ENCODE results near the gene GYS1. TPM values are rescaled to one million over a fixed set of nuclear protein-coding genes. Genes with fewer than 3 reads are reported as not detected.
"Not testable (repeated sequence)": the region's sequence is repeated elsewhere in the genome, so short reads cannot be mapped to it uniquely, and the experiment has no call there.

Gene GYS1
- total and polyA plus RNA-seq, 7 experiments from 2014 or later, result 22.6 to 82.3 (median 40.3) TPM

DNA sequence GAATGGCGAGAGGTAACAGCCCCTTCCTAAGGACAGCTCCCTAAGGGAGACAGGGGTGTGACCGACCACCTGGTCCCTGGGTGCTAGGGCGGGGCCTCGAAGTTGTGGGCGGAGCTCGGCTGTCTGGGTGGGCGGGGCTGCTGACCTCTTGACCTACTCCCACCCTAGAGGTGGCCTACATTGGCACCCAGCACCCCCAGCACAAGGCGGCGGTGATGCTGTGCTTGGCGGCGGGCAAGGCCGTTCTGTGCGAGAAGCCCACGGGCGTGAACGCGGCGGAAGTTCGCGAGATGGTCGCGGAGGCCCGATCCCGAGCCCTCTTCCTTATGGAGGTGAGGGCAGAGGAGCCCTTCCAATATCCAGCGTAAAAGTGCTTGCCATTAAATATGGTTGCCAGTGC, 57.2 kb downstream of the GYS1 start:
- ChIA-PET POLR2A (no interaction called here), CTCF (interaction anchor here (0.6 to 0.7 kb wide), 2 partner anchors 108 to 618 kb away, joined by 3 to 4 read pairs; no protein-coding TSS in a partner anchor)
- H3K9me3 ChIP-seq (ENCODE audit: control insufficient read depth in 2 of 3, low read length in 3 of 3), result no peaks in the 10 kb centered on the region
- no peak overlapping the region for H3K4me3 ChIP-seq (ENCODE audit: low read length)
- no peaks in the 10 kb centered on the region for H3K36me3 ChIP-seq (ENCODE audit: control insufficient read depth in 2 of 3, insufficient read depth in 3 of 3, low read length in 3 of 3)
- H3K27me3 ChIP-seq (ENCODE audit: control insufficient read depth in 2 of 2, insufficient read depth in 2 of 2, low read length in 2 of 2), result no peaks in the 10 kb centered on the region
- Mint-ChIP-seq H3K4me1 (peaks cover 7 to 17% (median 14%) of the 10 kb centered on the region in 7 donors), H3K4me3 (no peak overlapping the region), H3K36me3 (peaks cover 0 to 27% (median 20%) of the 10 kb centered on the region in 5 donors), H3K27me3 (peaks cover 0 to 16% (median 0%) of the 10 kb centered on the region in 5 donors), H3K9me3 (peaks cover 0 to under 1% (median 0%) of the 10 kb centered on the region in 11 donors), H3K27ac (no peak overlapping the region)
- DNase-seq (no peak), ATAC-seq (no peak)
- peaks cover 6 to 7% of the 10 kb centered on the region in 2 donors for H3K4me1 ChIP-seq (ENCODE audit: control insufficient read depth in 2 of 2, insufficient read depth in 2 of 2, low read length in 2 of 2)
- intact Hi-C loops (cut with micrococcal nuclease), result no loop called here
- H3K27ac ChIP-seq (ENCODE audit: low read depth, low read length), result no peak overlapping the region

DNA sequence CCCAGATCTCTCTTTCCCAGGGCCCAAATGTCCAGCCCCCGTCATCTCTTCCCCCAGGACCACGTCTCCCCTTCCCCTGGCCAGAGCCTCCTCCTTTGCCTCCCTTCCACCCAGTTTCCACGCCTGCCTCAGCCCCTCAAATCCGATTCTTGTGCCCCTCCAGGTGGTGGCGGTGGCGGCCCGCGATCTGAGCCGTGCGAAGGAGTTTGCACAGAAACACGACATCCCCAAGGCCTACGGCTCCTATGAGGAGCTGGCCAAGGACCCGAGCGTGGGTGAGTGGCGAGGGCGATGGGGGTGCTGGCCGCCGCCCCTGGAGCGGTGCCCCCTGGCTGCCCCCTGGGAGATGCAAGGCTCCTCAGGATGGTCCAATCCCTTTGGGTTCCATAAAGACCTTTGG, 58.3 kb downstream of the GYS1 start:
- peak overlapping the region in 3 of 10 donors; percentile 63 to 83 (median 78) for H3K4me3 Mint-ChIP-seq
- Histone ChIP-seq H3K27ac (ENCODE audit: low read depth, low read length) (no peak overlapping the region), H3K4me3 (ENCODE audit: low read length) (no peak overlapping the region), H3K4me1 (ENCODE audit: control insufficient read depth in 2 of 2, insufficient read depth in 2 of 2, low read length in 2 of 2) (peaks cover 6 to 7% of the 10 kb centered on the region in 2 donors), H3K9me3 (ENCODE audit: control insufficient read depth in 2 of 3, low read length in 3 of 3) (no peaks in the 10 kb centered on the region), H3K27me3 (ENCODE audit: control insufficient read depth in 2 of 2, insufficient read depth in 2 of 2, low read length in 2 of 2) (no peaks in the 10 kb centered on the region), H3K36me3 (ENCODE audit: control insufficient read depth in 2 of 3, insufficient read depth in 3 of 3, low read length in 3 of 3) (no peaks in the 10 kb centered on the region)
- intact Hi-C loops (cut with micrococcal nuclease), result loop anchor here in 1 of 2 donors (5.0 kb wide), 1 partner anchor 63 kb away; the partner anchor contains the start of gene PPP1R15A
- DNase-seq, result no peak
- peaks cover 7 to 17% (median 14%) of the 10 kb centered on the region in 7 donors for H3K4me1 Mint-ChIP-seq
- ATAC-seq, result no peak
- H3K9me3 Mint-ChIP-seq, result no peaks in the 10 kb centered on the region
- peak overlapping the region in 1 of 9 donors; percentile 77 for H3K27ac Mint-ChIP-seq
- peaks cover 0 to 19% (median 14%) of the 10 kb centered on the region in 5 donors for H3K36me3 Mint-ChIP-seq
- ChIA-PET POLR2A (no interaction called here), CTCF (interaction anchor here (0.6 kb wide), 1 partner anchor 9 kb away, joined by 5 read pairs; no protein-coding TSS in a partner anchor)
- H3K27me3 Mint-ChIP-seq, result peaks cover 0 to 16% (median 0%) of the 10 kb centered on the region in 5 donors

DNA sequence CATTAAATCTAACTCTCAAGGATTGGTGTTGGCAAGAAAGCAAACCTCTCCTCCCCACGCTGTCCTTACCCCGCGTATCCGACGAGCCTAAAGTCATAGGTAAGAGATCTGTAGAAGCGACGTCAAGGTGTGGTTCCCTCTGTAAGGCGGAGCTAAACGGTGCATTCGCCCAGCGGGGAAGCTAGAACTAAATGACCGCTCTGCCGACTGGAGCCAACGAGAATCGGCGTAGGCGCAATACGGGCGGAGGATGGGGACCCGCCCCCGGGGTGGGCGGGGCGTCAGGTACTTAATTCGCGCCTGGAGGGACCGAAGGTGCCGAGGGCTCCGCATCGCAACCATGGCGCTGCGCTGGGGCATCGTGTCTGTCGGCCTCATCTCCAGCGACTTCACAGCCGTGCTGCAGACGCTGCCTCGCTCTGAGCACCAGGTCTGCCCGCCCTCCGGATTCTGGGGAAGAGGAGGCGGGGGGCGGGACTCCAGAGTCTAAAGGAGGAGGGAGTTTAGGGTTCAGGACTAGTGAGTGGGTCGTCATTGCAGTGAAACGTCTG, 59.7 kb downstream of the GYS1 start, which contains the start of gene DHDH:
DHDH (plus strand) TSS at position 318 of the 551 bp plus-strand sequence; CDS start at position 341, 23 bp downstream.
- peak within 1 kb of the TSS; percentile 57 for H3K27ac ChIP-seq (ENCODE audit: low read depth, low read length)
- peaks cover 0 to 8% (median 3%) of the 10 kb centered on the region in 5 donors for H3K36me3 Mint-ChIP-seq
- H3K4me1 Mint-ChIP-seq, result peaks cover 7 to 17% (median 14%) of the 10 kb centered on the region in 7 donors
- intact Hi-C loops (cut with micrococcal nuclease), result loop anchor here (1.0 to 5.0 kb wide), 8 partner anchors 21 to 61 kb away; partner anchors contain the start of genes BAX (in 2 of the 2), PPP1R15A (in 2 of the 2), FTL (in 1 of the 2) and NUCB1 (in 1 of the 2)
- peaks cover 0 to 16% (median 0%) of the 10 kb centered on the region in 5 donors for H3K27me3 Mint-ChIP-seq
- peak within 1 kb of the TSS; percentile 50 for H3K4me3 ChIP-seq (ENCODE audit: low read length)
- peak within 1 kb of the TSS; percentile 66 to 94 (median 91) for H3K27ac Mint-ChIP-seq
- H3K4me1 ChIP-seq (ENCODE audit: control insufficient read depth in 2 of 2, insufficient read depth in 2 of 2, low read length in 2 of 2), result peaks cover 6 to 7% of the 10 kb centered on the region in 2 donors
- no peaks in the 10 kb centered on the region for H3K36me3 ChIP-seq (ENCODE audit: control insufficient read depth in 2 of 3, insufficient read depth in 3 of 3, low read length in 3 of 3)
- H3K9me3 ChIP-seq (ENCODE audit: control insufficient read depth in 2 of 3, low read length in 3 of 3), result no peaks in the 10 kb centered on the region
- DNase-seq (peak; percentile 75 to 90 (median 87)), ATAC-seq (peak; percentile 98)
- H3K9me3 Mint-ChIP-seq, result no peaks in the 10 kb centered on the region
- CTCF ChIA-PET, result interaction anchor here (1.0 to 1.7 kb wide), 2 partner anchors 37 to 60 kb away, joined by 3 to 10 read pairs; partner anchors contain the start of genes GYS1 and RUVBL2
- no peaks in the 10 kb centered on the region for H3K27me3 ChIP-seq (ENCODE audit: control insufficient read depth in 2 of 2, insufficient read depth in 2 of 2, low read length in 2 of 2)
- peak within 1 kb of the TSS; percentile 78 to 91 (median 86) for H3K4me3 Mint-ChIP-seq
- POLR2A ChIA-PET, result interaction anchor here (0.6 to 1.8 kb wide), 10 partner anchors 19 to 730 kb away, joined by 3 to 8 read pairs (median 4); partner anchors contain the start of genes BAX, FTL and NUCB1

DNA sequence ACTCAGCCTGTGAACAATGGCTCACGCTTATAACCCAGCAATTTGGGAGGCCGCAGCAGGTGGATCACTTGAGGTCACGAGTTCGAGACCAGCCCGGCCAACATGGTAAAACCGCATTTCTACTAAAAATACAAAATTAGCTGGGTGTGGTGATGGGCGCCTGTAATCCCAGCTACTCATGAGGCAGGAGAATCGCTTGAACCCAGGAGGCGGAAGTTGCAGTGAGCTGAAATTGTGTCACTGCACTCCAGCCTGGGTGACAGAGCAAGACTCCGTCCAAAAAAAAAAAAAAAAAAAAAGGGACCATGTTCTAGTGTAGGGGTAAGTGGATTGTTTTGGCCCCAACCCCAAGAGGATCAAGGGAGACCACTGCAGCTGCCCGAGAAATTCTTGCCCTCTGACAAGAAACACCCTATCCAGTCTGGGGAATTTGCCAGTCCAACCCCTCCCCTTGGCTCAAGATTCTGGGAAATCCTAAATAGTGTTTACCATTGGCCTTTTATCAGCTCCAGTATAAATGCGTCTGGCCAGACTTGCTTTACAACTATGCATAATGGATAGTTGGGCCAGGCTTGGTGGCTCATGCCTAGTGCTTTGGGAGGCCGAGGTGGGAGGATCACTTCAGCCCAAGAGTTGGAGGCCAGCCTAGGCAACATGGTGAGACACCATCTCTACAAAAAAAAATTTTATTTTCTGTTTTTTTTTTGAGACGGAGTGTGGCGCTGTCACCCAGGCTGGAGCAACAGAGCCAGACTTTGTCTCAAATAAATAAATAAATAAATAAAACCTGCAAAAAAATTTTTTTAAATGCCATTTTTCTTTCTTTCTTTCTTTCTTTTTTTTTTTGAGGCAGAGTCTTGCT, 64.7 kb downstream of the GYS1 start:
- H3K27me3 Mint-ChIP-seq, result peaks cover 0 to 12% (median 0%) of the 10 kb centered on the region in 5 donors
- H3K4me3 ChIP-seq (ENCODE audit: low read length), result no peak overlapping the region
- ChIA-PET CTCF (interaction anchor here (1.0 kb wide), 1 partner anchor 42 kb away, joined by 3 read pairs; no protein-coding TSS in a partner anchor), POLR2A (interaction anchor here (0.6 kb wide), 1 partner anchor 156 kb away, joined by 4 read pairs; no protein-coding TSS in a partner anchor)
- H3K4me3 Mint-ChIP-seq, result no peak overlapping the region
- H3K36me3 ChIP-seq (ENCODE audit: control insufficient read depth in 2 of 3, insufficient read depth in 3 of 3, low read length in 3 of 3), result no peaks in the 10 kb centered on the region
- H3K27ac Mint-ChIP-seq, result no peak overlapping the region
- H3K27ac ChIP-seq (ENCODE audit: low read depth, low read length), result no peak overlapping the region
- intact Hi-C loops (cut with micrococcal nuclease), result no loop called here
- H3K9me3 Mint-ChIP-seq, result no peaks in the 10 kb centered on the region
- H3K36me3 Mint-ChIP-seq, result peaks cover 0 to 2% (median 0%) of the 10 kb centered on the region in 5 donors
- DNase-seq (no peak), ATAC-seq (no peak)
- H3K4me1 ChIP-seq (ENCODE audit: control insufficient read depth in 2 of 2, insufficient read depth in 2 of 2, low read length in 2 of 2), result peaks cover 6 to 7% of the 10 kb centered on the region in 2 donors
- no peaks in the 10 kb centered on the region for H3K9me3 ChIP-seq (ENCODE audit: control insufficient read depth in 2 of 3, low read length in 3 of 3)
- H3K4me1 Mint-ChIP-seq, result peaks cover 5 to 17% (median 9%) of the 10 kb centered on the region in 7 donors
- no peaks in the 10 kb centered on the region for H3K27me3 ChIP-seq (ENCODE audit: control insufficient read depth in 2 of 2, insufficient read depth in 2 of 2, low read length in 2 of 2)

DNA sequence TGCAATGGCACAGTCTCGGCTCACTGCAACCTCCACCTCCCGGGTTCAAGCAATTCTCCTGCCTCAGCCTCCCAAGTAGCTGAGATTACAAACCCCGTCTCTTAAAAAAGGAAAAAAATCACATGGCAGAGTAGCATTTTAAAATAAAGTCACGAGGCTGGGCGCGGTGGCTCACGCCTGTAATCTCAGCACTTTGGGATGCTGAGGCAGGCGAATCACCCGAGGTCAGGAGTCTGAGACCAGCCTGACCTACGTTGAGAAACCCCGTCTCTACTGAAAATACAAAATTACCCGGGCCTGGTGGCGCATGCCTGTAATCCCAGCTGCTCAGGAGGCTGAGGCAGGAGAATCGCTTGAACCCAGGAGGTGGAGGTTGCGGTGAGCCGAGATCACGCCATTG, 65.4 kb downstream of the GYS1 start:
- H3K4me1 ChIP-seq (ENCODE audit: control insufficient read depth in 2 of 2, insufficient read depth in 2 of 2, low read length in 2 of 2); H3K9me3 Mint-ChIP-seq; H3K27ac Mint-ChIP-seq; intact Hi-C loops (cut with micrococcal nuclease); H3K9me3 ChIP-seq (ENCODE audit: control insufficient read depth in 2 of 3, low read length in 3 of 3); ATAC-seq; H3K27ac ChIP-seq (ENCODE audit: low read depth, low read length); H3K36me3 Mint-ChIP-seq; H3K36me3 ChIP-seq (ENCODE audit: control insufficient read depth in 2 of 3, insufficient read depth in 3 of 3, low read length in 3 of 3); DNase-seq; H3K4me3 Mint-ChIP-seq; H3K27me3 ChIP-seq (ENCODE audit: control insufficient read depth in 2 of 2, insufficient read depth in 2 of 2, low read length in 2 of 2); H3K27me3 Mint-ChIP-seq; CTCF ChIA-PET; H3K4me3 ChIP-seq (ENCODE audit: low read length): not testable (repeated sequence)
- H3K4me1 Mint-ChIP-seq, result peaks cover 0 to 10% (median 4%) of the 10 kb centered on the region in 7 donors
- POLR2A ChIA-PET, result interaction anchor here (0.6 kb wide), 1 partner anchor 155 kb away, joined by 4 read pairs; no protein-coding TSS in a partner anchor

DNA sequence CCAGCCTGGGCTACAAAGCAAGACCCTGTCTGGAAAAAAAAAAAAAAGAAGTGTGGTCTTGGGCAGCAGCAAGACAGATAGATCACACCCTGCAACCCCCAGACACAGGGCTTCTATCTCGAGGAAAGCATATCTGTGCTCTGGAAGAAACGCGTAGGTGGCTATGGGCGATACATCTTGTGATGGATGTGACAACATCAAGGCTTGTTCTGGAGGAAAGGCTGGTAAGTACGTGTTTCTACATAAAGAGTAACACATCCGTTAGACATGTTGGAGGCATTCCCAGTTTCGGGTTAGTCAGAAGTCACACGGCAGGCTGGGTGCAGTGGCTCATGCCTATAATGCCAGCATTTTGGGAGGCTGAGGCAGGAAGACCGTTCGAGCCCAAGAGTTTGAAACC, 66.2 kb downstream of the GYS1 start:
- intact Hi-C loops (cut with micrococcal nuclease), result no loop called here
- DNase-seq, result peak in 6 of 9 donors; percentile 20 to 41 (median 34)
- Mint-ChIP-seq H3K36me3 (peaks cover 0 to 4% (median 0%) of the 10 kb centered on the region in 5 donors), H3K9me3 (no peaks in the 10 kb centered on the region), H3K4me3 (peak overlapping the region in 9 of 10 donors; percentile 43 to 81 (median 74)), H3K4me1 (peaks cover 0 to 10% (median 4%) of the 10 kb centered on the region in 7 donors), H3K27me3 (peaks cover 0 to 3% (median 0%) of the 10 kb centered on the region in 5 donors), H3K27ac (peak overlapping the region in 7 of 9 donors; percentile 20 to 69 (median 52))
- H3K9me3 ChIP-seq (ENCODE audit: control insufficient read depth in 2 of 3, low read length in 3 of 3), result no peaks in the 10 kb centered on the region
- no peaks in the 10 kb centered on the region for H3K27me3 ChIP-seq (ENCODE audit: control insufficient read depth in 2 of 2, insufficient read depth in 2 of 2, low read length in 2 of 2)
- CTCF ChIA-PET, result no interaction called here
- no peaks in the 10 kb centered on the region for H3K4me1 ChIP-seq (ENCODE audit: control insufficient read depth in 2 of 2, insufficient read depth in 2 of 2, low read length in 2 of 2)
- peak; percentile 45 for ATAC-seq
- no peak overlapping the region for H3K27ac ChIP-seq (ENCODE audit: low read depth, low read length)
- peak overlapping the region; percentile 24 for H3K4me3 ChIP-seq (ENCODE audit: low read length)
- POLR2A ChIA-PET, result no interaction called here
- peaks cover 0 to 13% (median 0%) of the 10 kb centered on the region in 3 experiments for H3K36me3 ChIP-seq (ENCODE audit: control insufficient read depth in 2 of 3, insufficient read depth in 3 of 3, low read length in 3 of 3)
